Posterior cingulate gyrus (tissue), 11 donors: Measurements from ENCODE around the gene FHIT.

Experiments used
- DNase-seq, 10 donors: peaks; one replicate each; pipeline versions ENCODE4 v3.0.0 to v3.0.0-alpha.2; 2020 to 2021; ENCODE audit warnings: mixed read lengths in 3 of 10
- intact Hi-C: fragments of 100-400 bp; cut with DNase I; formaldehyde crosslinking; loops from one replicate; pipeline ENCODE4 v1.15.1; 2023

FHIT gene

GRCh38 chr3:59780209-59780608 is 1471.0 kb downstream of the FHIT start:
- intact Hi-C loops, result no loop called here
- no peak for DNase-seq

- intact Hi-C loops, result no loop called here
- no peak for DNase-seq
Observed at GRCh38 chr3:59779260-59779659, 1472.0 kb downstream of the FHIT start.

GRCh38 chr3:59777667-59778077 is 1473.6 kb downstream of the FHIT start:
- intact Hi-C loops, result no loop called here
- DNase-seq, result no peak

- intact Hi-C loops, result no loop called here
- DNase-seq, result no peak
Observed at GRCh38 chr3:59777066-59777465, 1474.2 kb downstream of the FHIT start.

GRCh38 chr3:59775761-59776325 is 1475.4 kb downstream of the FHIT start:
- intact Hi-C loops, result no loop called here
- DNase-seq, result no peak

- intact Hi-C loops, result no loop called here
- no peak for DNase-seq
Observed at GRCh38 chr3:59775106-59775505, 1476.1 kb downstream of the FHIT start.

GRCh38 chr3:59774634-59775033 is 1476.6 kb downstream of the FHIT start:
- no peak for DNase-seq
- intact Hi-C loops, result no loop called here

- intact Hi-C loops, result no loop called here
- DNase-seq, result no peak
Observed at GRCh38 chr3:59774000-59774399, 1477.3 kb downstream of the FHIT start.

- peak in 1 of 10 donors; percentile 52 for DNase-seq
- intact Hi-C loops, result no loop called here
Observed at GRCh38 chr3:59772416-59773408, 1478.5 kb downstream of the FHIT start.

GRCh38 chr3:59771768-59772181 is 1479.5 kb downstream of the FHIT start:
- intact Hi-C loops, result no loop called here
- no peak for DNase-seq

- intact Hi-C loops, result no loop called here
- DNase-seq, result peak in 1 of 10 donors; percentile 48
Observed at GRCh38 chr3:59769127-59769750, 1482.0 kb downstream of the FHIT start.

GRCh38 chr3:59766200-59766872 is 1484.9 kb downstream of the FHIT start:
- intact Hi-C loops, result no loop called here
- DNase-seq, result no peak

- intact Hi-C loops, result no loop called here
Observed at GRCh38 chr3:59764171-59764570, 1487.1 kb downstream of the FHIT start.

GRCh38 chr3:59762941-59763340 is 1488.3 kb downstream of the FHIT start:
- DNase-seq, result no peak

More at GRCh38 chr3:59764171-59764570, 1487.1 kb downstream of the FHIT start:
- DNase-seq, result no peak

GRCh38 chr3:59759298-59760031 is 1491.8 kb downstream of the FHIT start:
- intact Hi-C loops, result no loop called here
- peak in 4 of 10 donors; percentile 36 to 79 (median 73) for DNase-seq

More at GRCh38 chr3:59762941-59763340, 1488.3 kb downstream of the FHIT start:
- intact Hi-C loops, result no loop called here

GRCh38 chr3:59758672-59759071 is 1492.6 kb downstream of the FHIT start:
- intact Hi-C loops, result no loop called here
- DNase-seq, result no peak

- intact Hi-C loops, result no loop called here
Observed at GRCh38 chr3:59756934-59757333, 1494.3 kb downstream of the FHIT start.

GRCh38 chr3:59754456-59755129 is 1496.7 kb downstream of the FHIT start:
- intact Hi-C loops, result no loop called here
- no peak for DNase-seq

More at GRCh38 chr3:59756934-59757333, 1494.3 kb downstream of the FHIT start:
- DNase-seq, result no peak

GRCh38 chr3:59753808-59754450 is 1497.3 kb downstream of the FHIT start:
- intact Hi-C loops, result no loop called here

More at GRCh38 chr3:59753808-59754450, 1497.3 kb downstream of the FHIT start:
- DNase-seq, result no peak
